A673 (cell line): ENCODE results near the gene RAB17.

Source experiments
- CTCF ChIP-seq: fragments of 300-800, 200-600 bp; sonication (generic); conservative IDR thresholded peaks from 2 replicates; pipeline ENCODE4 v1.5.1; 2017; ENCODE audit warnings: low read depth, mild to moderate bottlenecking, antibody characterized with exemption, low read length, moderate library complexity, mixed read lengths
- EZH2 ChIP-seq: fragments of 200-600 bp; sonication (generic); IDR thresholded peaks from 2 replicates; pipeline ENCODE4 v1.6.1; 2017; ENCODE audit warnings: borderline replicate concordance, low read depth, mild to moderate bottlenecking, mixed read lengths, antibody characterized with exemption, low read length; ENCODE audit not compliant: poor library complexity, severe bottlenecking

- TF ChIP-seq CTCF (no peak), EZH2 (no peak)
These were observed 13.3 kb upstream of the RAB17 start for GRCh38 chr2:237603718-237604362.
